CD8-positive, alpha-beta memory T cell (primary cell): Measurements from ENCODE around the gene SPRR2D. TPM values are rescaled to one million over a fixed set of nuclear protein-coding genes. Genes with fewer than 3 reads are reported as not detected.

Experiments used
- CTCF ChIA-PET: fragments of 350-600 bp; sonication (Branson Sonifier 250); formaldehyde crosslinking; loops from one replicate; lab custom pipeline; 2021; ENCODE audit warnings: antibody characterized with exemption; lab: Charles Lee
- POLR2A ChIA-PET: fragments of 350-600 bp; sonication (Branson Sonifier 250); formaldehyde crosslinking; loops from one replicate; lab custom pipeline; 2021; ENCODE audit warnings: antibody characterized with exemption; lab: Charles Lee
- DNase-seq, 5 donors: peaks; one replicate each; pipeline versions ENCODE4 v3.0.0 to v3.0.0-alpha.2; 2020 to 2022; ENCODE audit warnings: mixed read lengths in 1 of 5
- H3K27ac ChIP-seq: one replicate; pipeline ENCODE4 v1.7.0; 2013; ENCODE audit warnings: low read depth, mild to moderate bottlenecking, low read length, moderate library complexity
- H3K27me3 ChIP-seq: 2 replicates; pipeline ENCODE4 v1.7.0; 2013; ENCODE audit warnings: low read length, mild to moderate bottlenecking; ENCODE audit not compliant: insufficient read depth, poor library complexity, severe bottlenecking
- H3K36me3 ChIP-seq: 2 replicates; pipeline ENCODE4 v1.7.0; 2013; ENCODE audit warnings: mild to moderate bottlenecking, low read length, moderate library complexity; ENCODE audit not compliant: insufficient read depth
- H3K4me1 ChIP-seq: 2 replicates; pipeline ENCODE4 v1.7.0; 2013; ENCODE audit warnings: mild to moderate bottlenecking, low read length, moderate library complexity; ENCODE audit not compliant: insufficient read depth
- H3K4me3 ChIP-seq: 2 replicates; pipeline ENCODE4 v1.7.0; 2013; ENCODE audit warnings: mild to moderate bottlenecking, low read length
- H3K9me3 ChIP-seq: 2 replicates; pipeline ENCODE4 v1.7.0; 2013; ENCODE audit warnings: mild to moderate bottlenecking, low read length
- H3K27ac Mint-ChIP-seq, 8 donors: one replicate each; pipeline ENCODE4 v1.8.0; 2020 to 2021; ENCODE audit warnings: mixed read lengths in 8 of 8, mild to moderate bottlenecking in 6 of 8, inconsistent platforms in 3 of 8, moderate library complexity in 3 of 8
- H3K27me3 Mint-ChIP-seq, 2 donors: one replicate each; pipeline ENCODE4 v1.8.0; 2020 to 2021; ENCODE audit warnings: mixed read lengths in 2 of 2, mild to moderate bottlenecking in 1 of 2, moderate library complexity in 1 of 2
- H3K36me3 Mint-ChIP-seq, 3 donors: one replicate each; pipeline ENCODE4 v1.8.0; 2020 to 2021; ENCODE audit warnings: mixed read lengths in 3 of 3, inconsistent platforms in 1 of 3, mild to moderate bottlenecking in 1 of 3
- H3K4me1 Mint-ChIP-seq, 3 donors: one replicate each; pipeline ENCODE4 v1.8.0; 2020 to 2021; ENCODE audit warnings: mixed read lengths in 3 of 3, inconsistent platforms in 1 of 3, mild to moderate bottlenecking in 1 of 3
- H3K4me3 Mint-ChIP-seq, 7 donors: one replicate each; pipeline ENCODE4 v1.8.0; 2020 to 2021; ENCODE audit warnings: mixed read lengths in 7 of 7, mild to moderate bottlenecking in 6 of 7, moderate library complexity in 4 of 7, inconsistent platforms in 2 of 7
- H3K9me3 Mint-ChIP-seq, 5 donors: one replicate each; pipeline ENCODE4 v1.8.0; 2020 to 2022; ENCODE audit warnings: mixed read lengths in 5 of 5, mild to moderate bottlenecking in 3 of 5, moderate library complexity in 2 of 5, inconsistent platforms in 1 of 5
- polyA plus RNA-seq: library from polyadenylated mRNA; unstranded; fragments of 300-500 nt; fragmentation: Illumina TruSeq; gene quantifications from one replicate; pipeline ENCODE4 v1.2.3, GENCODE V29; 2021
- total RNA-seq, 2 experiments: library from RNA; stranded (reverse); gene quantifications; one replicate each; pipeline ENCODE4 v1.2.3, GENCODE V29; 2021

SPRR2D gene
- total and polyA plus RNA-seq, 3 experiments from 2014 or later, result not detected

GRCh38 chr1:153000294-153000693 lies 40.6 kb downstream of the SPRR2D start:
- no peaks in the 10 kb centered on the region for H3K4me1 ChIP-seq
- no peak for DNase-seq
- H3K36me3 ChIP-seq, result no peaks in the 10 kb centered on the region
- no peak overlapping the region for H3K27ac ChIP-seq
- Mint-ChIP-seq H3K9me3 (peaks cover 0 to 9% (median 4%) of the 10 kb centered on the region in 5 donors), H3K4me1 (no peaks in the 10 kb centered on the region), H3K27me3 (peaks cover 10 to 34% of the 10 kb centered on the region in 2 donors), H3K36me3 (no peaks in the 10 kb centered on the region), H3K27ac (no peak overlapping the region), H3K4me3 (no peak overlapping the region)
- H3K4me3 ChIP-seq, result no peak overlapping the region
- ChIA-PET POLR2A (no interaction called here), CTCF (no interaction called here)
- no peaks in the 10 kb centered on the region for H3K27me3 ChIP-seq
- no peaks in the 10 kb centered on the region for H3K9me3 ChIP-seq

GRCh38 chr1:152999818-153000217 lies 41.1 kb downstream of the SPRR2D start:
- ChIA-PET CTCF (no interaction called here), POLR2A (no interaction called here)
- peaks cover 13 to 36% of the 10 kb centered on the region in 2 donors for H3K27me3 Mint-ChIP-seq
- no peaks in the 10 kb centered on the region for H3K9me3 ChIP-seq
- H3K4me3 ChIP-seq, result no peak overlapping the region
- H3K27ac Mint-ChIP-seq, result no peak overlapping the region
- H3K4me1 ChIP-seq, result no peaks in the 10 kb centered on the region
- H3K36me3 Mint-ChIP-seq, result no peaks in the 10 kb centered on the region
- no peaks in the 10 kb centered on the region for H3K4me1 Mint-ChIP-seq
- DNase-seq, result no peak
- H3K27ac ChIP-seq, result no peak overlapping the region
- H3K27me3 ChIP-seq, result no peaks in the 10 kb centered on the region
- no peak overlapping the region for H3K4me3 Mint-ChIP-seq
- H3K9me3 Mint-ChIP-seq, result peaks cover 0 to 9% (median 4%) of the 10 kb centered on the region in 5 donors
- no peaks in the 10 kb centered on the region for H3K36me3 ChIP-seq

GRCh38 chr1:152998476-152998875 lies 42.4 kb downstream of the SPRR2D start:
- Histone ChIP-seq H3K9me3 (no peaks in the 10 kb centered on the region), H3K36me3 (no peaks in the 10 kb centered on the region), H3K27me3 (no peaks in the 10 kb centered on the region), H3K27ac (no peak overlapping the region), H3K4me1 (no peaks in the 10 kb centered on the region), H3K4me3 (no peak overlapping the region)
- Mint-ChIP-seq H3K36me3 (no peaks in the 10 kb centered on the region), H3K27ac (no peak overlapping the region), H3K4me3 (no peak overlapping the region), H3K27me3 (peaks cover 15 to 40% of the 10 kb centered on the region in 2 donors), H3K4me1 (no peaks in the 10 kb centered on the region), H3K9me3 (peaks cover 0 to 9% (median 4%) of the 10 kb centered on the region in 5 donors)
- ChIA-PET POLR2A (no interaction called here), CTCF (no interaction called here)
- DNase-seq, result no peak

- Mint-ChIP-seq H3K36me3 (no peaks in the 10 kb centered on the region), H3K4me1 (no peaks in the 10 kb centered on the region), H3K27ac (no peak overlapping the region), H3K9me3 (peaks cover 0 to 9% (median 4%) of the 10 kb centered on the region in 5 donors), H3K4me3 (no peak overlapping the region), H3K27me3 (peaks cover 15 to 45% of the 10 kb centered on the region in 2 donors)
- no peaks in the 10 kb centered on the region for H3K9me3 ChIP-seq
- no peaks in the 10 kb centered on the region for H3K4me1 ChIP-seq
- CTCF ChIA-PET, result no interaction called here
- POLR2A ChIA-PET, result no interaction called here
- H3K27me3 ChIP-seq, result no peaks in the 10 kb centered on the region
- no peak overlapping the region for H3K4me3 ChIP-seq
- H3K36me3 ChIP-seq, result no peaks in the 10 kb centered on the region
- no peak overlapping the region for H3K27ac ChIP-seq
- DNase-seq, result no peak
These were observed 43.0 kb downstream of the SPRR2D start for GRCh38 chr1:152997901-152998300.

- no peaks in the 10 kb centered on the region for H3K27me3 ChIP-seq
- ChIA-PET CTCF (no interaction called here), POLR2A (no interaction called here)
- no peaks in the 10 kb centered on the region for H3K4me1 Mint-ChIP-seq
- H3K36me3 ChIP-seq, result no peaks in the 10 kb centered on the region
- no peaks in the 10 kb centered on the region for H3K9me3 ChIP-seq
- H3K27ac ChIP-seq, result no peak overlapping the region
- H3K4me1 ChIP-seq, result no peaks in the 10 kb centered on the region
- no peak for DNase-seq
- H3K9me3 Mint-ChIP-seq, result peaks cover 0 to 9% (median 4%) of the 10 kb centered on the region in 5 donors
- no peak overlapping the region for H3K4me3 Mint-ChIP-seq
- H3K27me3 Mint-ChIP-seq, result peaks cover 15 to 51% of the 10 kb centered on the region in 2 donors
- H3K36me3 Mint-ChIP-seq, result no peaks in the 10 kb centered on the region
- no peak overlapping the region for H3K4me3 ChIP-seq
- no peak overlapping the region for H3K27ac Mint-ChIP-seq
These were observed 44.1 kb downstream of the SPRR2D start for GRCh38 chr1:152996633-152997400.

- Mint-ChIP-seq H3K27me3 (peaks cover 12 to 50% of the 10 kb centered on the region in 2 donors), H3K4me3 (no peak overlapping the region), H3K36me3 (no peaks in the 10 kb centered on the region), H3K27ac (no peak overlapping the region), H3K9me3 (peaks cover 0 to 8% (median 4%) of the 10 kb centered on the region in 5 donors), H3K4me1 (no peaks in the 10 kb centered on the region)
- H3K27ac ChIP-seq, result no peak overlapping the region
- no peak overlapping the region for H3K4me3 ChIP-seq
- no peaks in the 10 kb centered on the region for H3K27me3 ChIP-seq
- no peaks in the 10 kb centered on the region for H3K9me3 ChIP-seq
- POLR2A ChIA-PET, result no interaction called here
- H3K4me1 ChIP-seq, result no peaks in the 10 kb centered on the region
- no peaks in the 10 kb centered on the region for H3K36me3 ChIP-seq
- CTCF ChIA-PET, result no interaction called here
- no peak for DNase-seq
These were observed 45.1 kb downstream of the SPRR2D start for GRCh38 chr1:152995842-152996241.

- Mint-ChIP-seq H3K27ac (no peak overlapping the region), H3K4me3 (no peak overlapping the region)
- CTCF ChIA-PET, result no interaction called here
These were observed 47.7 kb downstream of the SPRR2D start for GRCh38 chr1:152993186-152993585.

More at GRCh38 chr1:152993186-152993585, 47.7 kb downstream of the SPRR2D start:
- POLR2A ChIA-PET, result no interaction called here
- H3K36me3 Mint-ChIP-seq, result no peaks in the 10 kb centered on the region
- H3K27me3 Mint-ChIP-seq, result peaks cover 12 to 42% of the 10 kb centered on the region in 2 donors
- no peaks in the 10 kb centered on the region for H3K4me1 ChIP-seq
- H3K9me3 ChIP-seq, result no peaks in the 10 kb centered on the region
- H3K9me3 Mint-ChIP-seq, result peaks cover 0 to 8% (median 4%) of the 10 kb centered on the region in 5 donors
- no peak overlapping the region for H3K27ac ChIP-seq
- H3K4me3 ChIP-seq, result no peak overlapping the region
- no peaks in the 10 kb centered on the region for H3K4me1 Mint-ChIP-seq
- no peaks in the 10 kb centered on the region for H3K36me3 ChIP-seq
- H3K27me3 ChIP-seq, result no peaks in the 10 kb centered on the region
- no peak for DNase-seq
